Activated CD4-positive, alpha-beta T cell treated with anti-CD3 and anti-CD28 coated beads for 24 hours (primary cell): ENCODE measurements around the gene PLPPR2.
"Not testable (repeated sequence)": the region's sequence is repeated elsewhere in the genome, so short reads cannot be mapped to it uniquely, and the experiment has no call there.

Experiments used
- DNase-seq, 2 donors: peaks; one replicate each; pipeline ENCODE4 v3.0.0-alpha.2; 2020; ENCODE audit warnings: low read depth in 2 of 2

PLPPR2 gene

DNA sequence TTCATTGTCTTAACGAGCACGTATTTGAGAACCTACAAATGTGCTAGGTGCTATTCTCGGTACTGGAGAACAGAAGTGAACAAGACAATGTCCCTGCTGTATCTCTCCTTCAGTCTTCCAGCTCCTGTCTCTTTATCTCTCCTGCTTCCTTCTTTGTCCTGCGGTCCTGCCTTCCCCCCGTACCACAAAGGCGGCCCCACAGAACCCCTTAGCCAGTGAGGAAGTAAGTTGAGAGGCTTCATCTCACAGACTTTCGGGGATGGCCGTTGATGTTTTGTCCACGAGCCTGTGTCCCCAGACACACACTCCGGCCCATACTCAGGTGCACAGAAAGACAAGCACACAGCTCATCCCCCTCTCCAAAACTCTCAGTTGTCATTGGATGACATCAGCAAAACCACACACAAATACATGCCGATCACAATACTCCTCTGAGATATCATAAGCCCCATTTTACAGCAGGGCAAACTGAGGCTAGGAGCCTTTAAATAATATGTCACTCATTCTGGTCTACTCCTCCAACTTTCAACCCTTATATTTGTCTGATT is 18.7 kb downstream of the PLPPR2 start:
- DNase-seq, result no peak

DNA sequence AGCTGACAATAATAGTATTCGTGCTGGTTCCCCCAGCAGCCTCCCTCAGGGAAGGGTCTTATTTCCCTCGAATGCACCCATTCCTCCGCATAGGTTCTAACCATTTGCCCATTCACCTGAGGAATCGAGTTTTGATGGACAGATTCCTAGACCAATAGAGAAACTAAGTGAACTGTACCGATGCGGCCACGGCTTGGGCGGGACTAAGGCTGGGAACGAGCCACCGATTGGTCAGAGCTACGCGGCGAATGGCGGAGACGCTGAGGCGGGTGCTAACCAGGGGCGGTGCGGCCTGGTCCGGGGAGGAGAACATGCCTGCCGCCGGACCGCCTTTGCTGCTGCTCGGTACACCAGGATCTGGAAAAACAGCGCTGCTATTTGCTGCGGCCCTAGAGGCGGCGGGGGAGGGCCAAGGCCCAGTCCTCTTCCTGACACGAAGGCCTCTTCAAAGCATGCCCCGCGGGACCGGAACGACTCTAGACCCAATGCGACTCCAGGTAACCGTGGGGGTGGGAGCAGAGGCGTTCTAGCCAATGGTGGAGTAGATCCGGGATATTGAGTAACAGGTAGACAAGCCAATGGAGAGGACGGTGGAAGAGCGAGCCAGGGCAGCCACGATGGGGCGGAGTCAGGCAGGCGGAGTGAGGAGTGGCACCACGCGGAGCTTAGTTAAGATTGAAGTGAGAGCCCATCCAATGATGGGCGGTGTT is 19.4 kb downstream of the PLPPR2 start, which contains the start of gene SWSAP1:
Gene SWSAP1, plus strand, starts transcription at position 234 of the 710 bp plus-strand sequence. Its CDS starts 15 bp downstream, at position 249.
- peak; percentile 93 to 94 for DNase-seq

DNA sequence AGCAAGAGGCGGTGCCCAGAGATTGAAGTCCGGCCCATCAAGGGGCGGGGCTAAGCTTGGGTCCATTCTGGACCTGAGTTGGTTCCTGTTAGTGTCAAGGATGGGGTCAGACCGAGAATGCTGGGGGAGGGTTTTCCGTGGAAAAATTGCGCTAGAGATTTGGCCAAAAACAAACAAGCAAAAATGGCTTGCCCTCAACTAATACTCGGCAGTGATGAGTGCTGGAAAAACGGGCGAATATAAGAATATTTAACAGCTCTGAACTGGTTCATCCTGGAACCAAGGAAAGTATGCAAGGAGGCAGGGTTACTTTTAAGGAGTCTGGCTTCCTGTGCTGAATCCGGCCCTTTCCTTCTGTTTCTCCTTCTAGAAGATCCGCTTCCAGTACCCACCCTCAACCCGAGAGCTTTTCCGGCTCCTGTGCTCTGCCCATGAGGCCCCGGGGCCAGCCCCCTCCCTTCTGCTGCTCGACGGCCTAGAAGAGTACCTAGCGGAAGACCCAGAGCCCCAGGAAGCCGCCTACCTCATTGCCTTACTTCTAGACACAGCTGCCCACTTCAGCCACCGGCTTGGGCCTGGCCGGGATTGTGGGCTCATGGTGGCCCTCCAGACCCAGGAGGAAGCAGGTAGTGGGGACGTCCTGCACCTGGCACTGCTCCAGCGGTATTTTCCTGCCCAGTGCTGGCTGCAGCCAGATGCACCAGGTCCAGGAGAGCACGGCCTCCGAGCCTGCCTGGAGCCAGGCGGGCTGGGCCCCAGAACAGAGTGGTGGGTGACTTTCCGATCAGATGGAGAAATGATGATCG is 20.1 kb downstream of the PLPPR2 start:
- DNase-seq, result peak in 1 of 2 donors; percentile 47

DNA sequence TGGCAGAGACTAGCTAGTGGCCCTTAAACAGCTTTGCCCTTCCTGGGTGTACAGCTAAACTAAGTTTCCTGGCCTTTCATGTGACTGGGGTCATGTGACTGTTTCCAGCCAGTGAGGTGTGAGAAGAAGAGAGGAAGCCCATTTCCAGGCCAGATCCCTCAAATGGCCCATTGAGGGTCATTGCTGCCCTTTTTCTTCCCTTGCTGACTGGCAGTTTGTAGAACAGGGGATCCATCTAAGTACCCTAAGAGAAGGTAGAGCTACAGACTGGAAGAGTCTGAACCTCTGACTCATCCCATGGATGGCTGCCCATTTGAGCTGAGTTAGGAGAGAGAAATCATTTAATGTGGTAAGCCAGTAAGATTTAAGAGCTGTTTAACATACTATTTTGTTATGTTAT is 22.0 kb downstream of the PLPPR2 start:
- DNase-seq, result no peak

DNA sequence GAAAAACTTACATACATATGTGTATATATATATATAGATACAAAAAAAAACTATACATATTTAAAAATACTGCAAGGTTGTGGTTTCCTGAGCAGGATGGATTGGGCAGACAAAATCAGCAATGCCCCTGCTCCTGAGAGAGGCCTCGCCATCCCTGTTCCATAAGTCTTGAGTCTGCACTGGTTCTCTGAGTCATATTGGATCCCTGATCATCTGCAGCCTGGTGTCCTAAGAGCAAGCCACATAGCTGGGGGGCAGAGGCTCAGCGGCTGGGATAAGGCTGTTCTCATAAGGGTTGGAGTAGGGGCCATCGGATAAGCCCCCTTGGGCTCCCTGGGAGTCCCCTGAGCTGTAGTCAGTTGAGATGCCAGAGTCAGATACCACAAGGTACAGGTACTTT is 22.5 kb downstream of the PLPPR2 start:
- no peak for DNase-seq

DNA sequence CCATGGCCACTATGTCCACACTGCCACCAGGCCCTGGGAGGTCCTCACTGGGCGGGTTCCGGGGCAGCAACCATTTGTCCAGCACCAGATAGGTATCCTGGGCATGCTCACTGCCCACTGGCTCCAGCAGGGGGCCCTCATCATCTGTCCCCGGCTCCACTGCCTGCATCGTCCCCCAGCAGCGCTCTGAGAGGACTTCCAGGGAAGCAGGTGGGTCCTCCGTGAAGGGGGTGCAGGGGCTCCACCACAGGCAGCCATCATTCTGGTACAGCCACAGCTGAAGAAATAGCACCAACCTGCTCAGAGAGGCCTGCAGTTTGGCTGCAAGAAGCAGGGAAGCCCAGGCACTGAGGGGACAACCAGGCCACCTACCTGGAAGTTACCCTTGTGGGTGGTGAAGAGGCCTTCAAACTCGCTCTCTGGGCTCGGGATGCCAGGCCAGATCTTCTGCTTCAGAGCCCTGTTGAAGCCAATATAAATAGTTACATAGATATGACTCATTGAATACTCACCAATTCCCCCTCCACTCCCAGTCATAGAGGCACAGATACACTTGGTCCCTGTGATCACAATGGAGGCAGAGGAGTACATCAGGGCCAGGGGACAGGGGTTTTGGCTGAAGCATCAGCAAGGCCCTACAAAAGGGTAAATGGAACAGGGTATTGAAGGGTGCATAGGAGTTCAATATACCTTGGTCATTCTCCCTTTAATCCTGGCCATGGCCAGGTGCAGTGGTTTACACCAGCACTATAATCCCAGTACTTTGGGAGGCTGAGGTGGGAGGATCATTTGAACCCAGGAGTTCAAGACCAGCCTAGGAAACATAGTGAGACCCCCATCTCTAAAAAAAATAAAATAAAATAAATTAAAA is 23.3 kb downstream of the PLPPR2 start:
- no peak for DNase-seq

DNA sequence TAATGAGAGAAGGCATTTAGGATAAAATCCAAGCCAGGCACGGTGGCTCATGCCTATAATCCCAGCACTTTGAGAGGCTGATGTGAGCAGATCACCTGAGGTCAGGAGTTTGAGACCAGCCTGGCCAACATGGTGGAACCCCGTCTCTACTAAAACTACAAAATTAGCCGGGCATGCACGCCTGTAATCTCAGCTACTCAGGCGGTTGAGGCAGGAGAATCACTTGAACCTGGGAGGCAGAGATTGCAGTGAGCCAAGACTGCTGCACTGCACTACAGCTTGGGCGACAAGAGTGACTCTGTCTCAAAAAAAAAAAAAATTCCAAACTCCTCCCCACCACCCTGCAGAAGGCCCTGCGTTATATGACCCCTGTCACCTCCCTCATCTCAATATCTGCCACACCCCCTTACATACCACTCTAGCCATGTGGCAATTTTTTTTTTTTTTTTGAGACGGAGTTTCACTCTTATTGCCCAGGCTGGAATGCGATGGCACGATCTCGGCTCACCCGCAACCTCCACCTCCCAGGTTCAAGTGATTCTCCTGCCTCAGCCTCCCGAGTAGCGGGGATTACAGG is 24.1 kb downstream of the PLPPR2 start:
- not testable (repeated sequence) for DNase-seq

DNA sequence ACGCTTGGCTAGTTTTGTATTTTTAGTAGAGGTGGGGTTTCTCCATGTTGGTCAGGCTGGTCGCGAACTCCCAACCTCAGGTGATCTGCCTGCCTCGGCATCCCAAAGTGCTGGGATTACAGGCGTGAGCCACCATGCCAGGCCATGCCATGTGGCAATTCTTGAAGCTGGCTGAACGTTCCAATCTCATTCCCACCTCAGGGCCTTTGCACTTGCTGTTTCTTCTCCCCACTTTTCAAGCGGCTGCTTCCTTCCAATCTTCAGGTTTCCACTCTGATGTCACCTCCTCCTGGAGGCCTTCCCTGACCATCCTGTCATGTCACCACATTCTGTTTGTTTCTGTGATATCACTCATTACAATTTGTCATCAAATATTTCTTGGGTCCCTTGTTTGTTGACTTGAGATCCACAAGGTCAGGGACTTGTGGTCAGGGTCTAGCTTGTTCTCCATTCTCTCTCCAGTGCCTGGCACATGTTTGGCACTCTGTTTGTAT is 24.7 kb downstream of the PLPPR2 start:
- DNase-seq, result no peak

DNA sequence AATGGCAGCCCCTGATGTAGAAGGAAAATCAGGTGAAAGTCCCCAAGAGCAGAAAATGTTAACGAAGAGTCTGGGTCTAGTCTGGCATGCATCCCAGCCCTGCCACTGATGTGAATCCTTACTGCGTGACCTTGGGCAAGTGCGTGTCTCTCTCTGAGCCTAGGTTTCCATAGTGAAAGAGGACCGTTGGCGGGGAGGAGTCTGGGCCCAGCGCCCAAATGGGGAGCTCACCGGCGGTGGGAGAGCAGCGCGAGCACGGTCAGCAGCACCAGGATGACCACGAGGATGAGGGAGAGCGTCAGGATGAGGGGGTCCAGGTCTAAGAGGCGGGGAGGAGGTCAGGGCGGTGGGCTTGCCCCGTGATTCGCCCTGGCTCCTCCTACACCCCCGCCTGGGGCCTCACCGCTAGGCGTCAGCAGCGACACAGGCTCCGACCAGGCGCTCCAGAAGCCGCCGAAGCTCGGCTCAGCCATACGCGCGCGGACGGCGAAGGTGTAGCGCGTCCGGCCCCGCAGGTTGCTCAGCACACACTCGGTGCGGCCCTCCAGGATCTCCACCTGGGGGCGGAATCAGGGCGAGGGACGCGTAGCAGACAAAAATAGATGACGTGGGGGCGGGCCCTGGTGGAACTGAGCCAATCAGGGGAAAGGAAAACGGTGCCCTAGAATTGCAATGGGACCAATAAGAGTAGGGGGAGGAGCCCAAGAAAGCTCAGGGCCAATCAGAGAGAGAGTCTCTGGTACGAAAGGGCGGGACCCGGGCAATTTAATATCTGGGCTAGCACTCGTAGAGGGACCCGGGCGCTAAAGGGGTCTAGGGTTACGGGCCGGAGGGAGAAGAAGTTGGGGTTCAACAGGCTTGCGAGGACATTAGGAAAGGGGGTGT is 25.7 kb downstream of the PLPPR2 start:
- DNase-seq, result peak; percentile 92 to 96

DNA sequence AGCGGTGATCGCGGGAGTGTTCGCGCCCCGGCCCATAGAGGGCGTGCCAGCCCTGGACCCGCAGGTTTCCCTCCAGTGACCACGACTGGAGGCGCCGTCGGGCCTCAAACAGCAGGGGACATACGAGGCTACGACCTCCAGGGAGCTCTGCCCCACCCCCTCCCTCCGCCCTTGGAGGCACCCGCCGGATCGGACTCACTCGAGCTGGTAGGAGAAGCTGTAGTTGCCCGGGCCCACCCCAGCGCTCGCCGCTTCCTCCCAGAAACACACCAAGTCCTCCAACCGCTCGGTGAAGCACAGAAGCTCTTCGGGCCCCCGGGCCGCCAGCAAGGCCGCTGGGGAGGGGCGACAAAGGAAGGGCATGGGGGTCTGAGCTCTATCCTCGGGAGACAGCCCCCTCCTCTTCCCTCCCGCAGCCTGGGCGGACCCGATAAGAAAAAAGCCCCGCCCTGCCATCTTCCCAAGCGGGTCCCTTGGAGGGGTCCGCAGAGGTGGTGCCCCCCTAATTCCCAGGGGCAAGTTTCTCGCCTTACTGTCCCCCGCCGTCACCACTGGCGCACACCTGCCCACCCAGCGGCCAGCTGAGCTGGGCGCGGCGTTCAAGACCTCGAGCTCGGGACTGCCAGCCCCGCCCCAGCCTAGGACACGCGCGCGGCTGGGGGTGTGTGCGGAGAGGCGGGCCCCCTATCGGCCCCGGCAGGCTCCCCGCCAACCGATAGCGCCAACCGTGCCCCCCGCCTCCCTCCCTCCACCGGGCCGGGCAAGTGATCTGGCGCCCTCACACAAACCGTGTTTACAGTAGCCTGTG is 27.9 kb downstream of the PLPPR2 start:
- DNase-seq, result peak in 1 of 2 donors; percentile 30

DNA sequence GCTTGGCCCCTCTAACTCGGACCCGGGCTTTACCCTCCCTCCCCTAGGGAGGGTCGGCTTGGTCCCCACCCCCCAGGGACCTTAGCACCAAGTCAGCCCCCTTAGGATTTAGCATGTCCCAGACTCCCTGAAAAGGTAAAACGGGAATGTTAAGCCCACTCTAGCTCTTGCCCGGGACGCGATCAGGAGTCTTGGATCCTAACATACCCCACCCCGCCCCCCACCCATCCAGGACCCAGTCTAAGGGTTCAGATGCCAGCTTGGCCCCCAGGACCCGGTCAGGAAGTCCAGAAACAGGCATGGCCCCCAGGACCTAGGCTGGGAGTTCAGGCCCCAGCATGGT is 28.4 kb downstream of the PLPPR2 start:
- DNase-seq, result no peak

DNA sequence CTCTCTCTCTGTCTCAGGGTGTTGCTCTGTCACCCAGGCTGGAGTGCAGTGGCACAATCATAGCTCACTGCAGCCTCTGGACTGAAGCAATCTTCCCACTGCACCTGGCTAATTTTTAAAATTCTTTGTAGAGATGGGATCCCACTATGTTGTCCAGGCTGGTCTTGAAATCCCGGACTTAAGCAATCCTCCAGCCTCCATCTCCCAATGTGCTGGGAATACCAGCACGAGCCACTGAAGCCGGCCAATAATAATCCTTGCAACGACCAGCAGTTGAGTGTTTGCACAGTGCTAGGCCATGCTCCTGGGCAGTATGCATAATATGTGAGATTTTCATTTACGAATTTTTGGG is 29.5 kb downstream of the PLPPR2 start:
- DNase-seq, result no peak

DNA sequence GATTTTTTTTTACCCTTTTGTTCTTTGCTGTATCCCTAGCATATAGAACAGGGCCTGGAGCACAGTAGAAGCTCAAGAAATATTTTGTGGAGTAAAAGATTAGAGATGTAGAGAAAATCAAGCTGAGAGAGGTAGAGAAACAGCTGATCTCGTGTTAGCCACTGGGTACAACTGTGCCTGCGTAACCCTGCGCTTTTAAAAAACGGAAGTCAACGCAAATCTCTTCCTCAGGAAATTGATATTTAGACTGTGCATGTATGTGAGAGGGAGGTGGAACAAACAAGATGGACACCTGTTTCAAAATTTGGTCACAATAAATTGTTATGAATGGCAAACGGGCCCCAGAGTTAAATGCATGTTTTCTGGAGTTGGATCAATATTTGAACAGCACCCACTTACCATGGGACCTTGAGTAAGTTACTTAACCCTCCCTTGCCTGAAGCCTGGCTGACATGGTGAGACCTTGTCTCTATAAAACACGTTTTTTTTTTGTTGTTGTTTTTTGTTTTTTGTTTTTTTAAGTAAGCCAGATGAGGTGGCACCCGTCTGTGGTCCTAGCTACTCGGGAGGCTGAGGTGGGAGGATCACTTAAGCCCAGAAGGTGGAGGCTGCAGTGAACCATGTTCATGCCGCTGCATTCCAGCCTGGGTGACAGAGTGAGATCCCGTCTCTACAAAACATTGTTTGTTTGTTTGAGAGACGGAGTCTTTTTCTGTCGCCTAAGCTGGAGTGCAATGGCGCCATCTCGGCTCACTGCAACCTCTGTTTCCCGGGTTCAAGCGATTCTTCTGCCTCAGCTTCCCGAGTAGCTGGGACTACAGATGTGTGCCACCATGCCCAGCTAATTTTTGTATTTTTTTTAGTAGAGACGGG is 32.2 kb downstream of the PLPPR2 start:
- no peak for DNase-seq

DNA sequence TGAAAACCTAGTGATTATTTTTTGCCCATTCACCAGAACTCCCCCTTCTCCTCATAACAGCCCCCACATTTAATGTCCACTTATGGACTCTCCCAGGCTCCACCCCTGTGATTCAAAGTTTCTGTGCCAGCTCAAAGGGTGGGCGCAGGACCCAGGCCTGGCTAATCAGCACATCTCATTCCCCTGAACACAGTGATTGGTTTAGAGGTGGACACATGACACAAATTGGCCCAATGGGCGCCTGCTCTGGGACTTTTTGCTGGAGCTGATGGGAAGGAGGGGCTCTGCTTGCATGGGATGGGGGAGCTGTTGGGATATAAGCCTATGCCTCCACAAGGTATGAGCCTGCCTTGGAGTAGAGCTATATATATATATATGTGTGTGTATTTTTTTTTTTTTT is 35.1 kb downstream of the PLPPR2 start:
- no peak for DNase-seq

DNA sequence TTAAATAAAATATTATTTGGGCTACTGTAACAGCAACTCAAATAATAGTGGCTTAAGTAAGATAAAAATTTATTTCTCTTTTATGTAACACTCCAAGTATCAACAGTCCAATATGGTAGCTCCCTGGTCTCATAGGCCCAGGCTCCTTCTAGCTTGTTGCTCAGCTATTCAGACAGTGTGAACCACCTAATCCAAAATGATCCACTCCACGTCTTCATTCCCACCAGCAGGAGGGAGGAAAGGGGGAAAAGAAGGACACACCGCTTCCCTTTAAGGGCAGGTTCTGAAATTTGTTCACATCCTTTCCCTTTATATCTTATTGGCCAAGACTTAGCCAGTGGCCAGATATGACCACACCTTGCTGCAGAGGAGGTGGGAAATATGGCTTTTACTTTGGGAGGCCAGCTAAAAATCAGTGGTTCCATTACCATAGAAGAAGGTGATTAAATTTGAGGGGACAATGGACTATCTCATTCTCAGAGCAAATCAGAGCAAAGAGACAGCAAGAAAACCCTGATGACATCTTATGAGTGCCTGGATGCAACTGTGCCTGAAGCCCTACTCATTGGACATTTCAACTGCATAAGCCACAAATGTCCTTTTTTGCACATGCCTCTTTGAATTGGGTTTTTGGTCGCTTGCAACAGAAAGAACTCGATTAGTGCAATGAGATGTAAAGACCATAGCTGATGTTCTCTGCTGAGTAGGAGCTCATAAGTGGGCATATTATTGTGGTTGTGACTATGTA is 35.9 kb downstream of the PLPPR2 start:
- no peak for DNase-seq

DNA sequence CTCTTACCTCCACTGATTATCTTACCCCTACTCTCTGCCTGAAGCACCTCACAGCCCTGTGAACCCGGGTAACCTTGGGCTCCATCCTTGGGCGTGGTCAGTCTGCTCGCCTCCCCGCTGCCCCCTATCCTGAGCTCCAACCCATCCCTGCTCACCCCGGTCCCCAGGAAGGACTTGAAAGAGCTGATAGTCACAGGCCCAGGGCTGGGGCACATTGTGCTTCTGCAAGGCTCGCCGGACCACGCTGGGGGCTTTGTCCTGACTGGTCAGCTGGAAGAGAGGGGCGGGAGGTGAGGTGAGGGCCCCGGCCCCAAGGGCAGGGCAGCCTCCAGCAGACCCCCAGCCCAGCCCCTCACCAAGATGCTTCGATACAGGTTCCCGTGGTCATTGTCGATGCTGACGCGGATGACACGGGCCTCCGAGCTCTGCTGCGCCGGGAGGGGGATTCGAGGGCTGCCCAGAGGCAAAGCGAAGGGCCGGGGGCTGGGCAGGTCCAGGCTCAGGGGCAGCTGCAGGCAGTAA is 41.9 kb downstream of the PLPPR2 start:
- DNase-seq, result no peak

DNA sequence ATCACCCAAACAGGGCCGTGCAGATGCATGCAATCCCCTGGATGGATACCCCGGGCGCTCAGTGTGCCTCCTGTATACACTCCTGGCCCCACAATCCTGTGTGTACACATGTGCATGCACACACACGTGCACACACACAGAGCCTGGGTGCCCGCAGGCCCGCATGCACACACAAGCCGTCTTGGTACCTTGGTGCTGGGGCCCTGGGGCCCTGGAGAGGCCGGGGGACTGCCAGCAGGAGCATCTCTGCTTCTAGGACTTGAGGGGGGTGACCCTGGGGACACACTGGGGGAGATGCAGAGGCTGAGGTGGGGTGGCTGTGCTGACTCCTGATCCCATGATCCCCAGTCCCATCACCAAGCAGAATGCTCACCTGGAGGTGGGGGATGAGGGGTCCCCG is 44.4 kb downstream of the PLPPR2 start:
- DNase-seq, result no peak

DNA sequence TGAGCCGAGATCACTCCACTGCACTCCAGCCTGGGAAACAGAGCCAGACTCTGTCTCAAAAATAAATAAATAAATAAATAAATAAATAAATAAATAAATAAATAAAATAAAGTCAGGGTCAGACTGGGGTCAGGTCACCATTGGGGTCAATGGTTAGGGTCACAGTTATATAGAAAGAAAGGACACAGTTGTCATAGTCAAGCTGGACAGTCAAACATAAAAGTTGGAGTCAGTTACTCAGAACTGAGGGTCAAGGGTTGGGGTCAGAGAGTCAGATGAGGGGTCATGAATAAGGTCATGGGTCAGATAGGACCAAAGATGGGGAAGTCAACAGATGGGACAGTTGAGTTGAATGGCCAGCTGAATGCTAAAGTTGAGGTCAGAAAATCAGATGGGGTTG is 45.6 kb downstream of the PLPPR2 start:
- DNase-seq, result no peak
